Upper lobe of right lung (tissue), 1 donor: ENCODE data around the gene PRKCE. TPM values are rescaled to one million over a fixed set of nuclear protein-coding genes. Genes with fewer than 3 reads are reported as not detected.

ENCODE experiments used
- ATAC-seq: fragments of 200-7000 bp; cut with Tn5 transposase; one replicate; pipeline ENCODE4 v1.9.1; 2020; ENCODE audit warnings: mild to moderate bottlenecking, moderate library complexity
- DNase-seq: peaks from one replicate; pipeline ENCODE4 v3.0.0-alpha.2; 2020
- H3K27ac ChIP-seq: fragments of 200-600 bp; one replicate; pipeline ENCODE4 v1.8.0; 2022
- H3K27me3 ChIP-seq: fragments of 200-600 bp; one replicate; pipeline ENCODE4 v1.8.0; 2022; ENCODE audit warnings: mild to moderate bottlenecking
- H3K36me3 ChIP-seq: fragments of 200-600 bp; one replicate; pipeline ENCODE4 v1.8.0; 2022
- H3K4me1 ChIP-seq: fragments of 200-600 bp; one replicate; pipeline ENCODE4 v1.8.0; 2022
- H3K4me3 ChIP-seq: fragments of 200-600 bp; one replicate; pipeline ENCODE4 v1.8.0; 2022; ENCODE audit warnings: mild to moderate bottlenecking
- H3K9me3 ChIP-seq: fragments of 200-600 bp; one replicate; pipeline ENCODE4 v1.8.0; 2022
- intact Hi-C: fragments of 100-400 bp; cut with DNase I; formaldehyde crosslinking; loops from one replicate; pipeline ENCODE4 v1.11.0; 2022
- total RNA-seq: library from RNA; stranded (reverse); fragmentation: NEBNext Ultra II Directional; extraction: Animal tissue kit (Norgen Biotek cat#: 25700); gene quantifications from one replicate; pipeline ENCODE4 v1.2.1, GENCODE V29; 2021
- TF ChIP-seq, protein P1 (sequence below): fragments of 200-600 bp; IDR thresholded peaks from one replicate; pipeline ENCODE4 v1.8.0; 2022; ENCODE audit warnings: antibody characterized with exemption
- donor health status: DM: no; HTN: yes; CAD: no; lungs with severe emphysema.

PRKCE gene
- total RNA-seq, 1 donor from 2014 or later: 65.6 TPM

DNA sequence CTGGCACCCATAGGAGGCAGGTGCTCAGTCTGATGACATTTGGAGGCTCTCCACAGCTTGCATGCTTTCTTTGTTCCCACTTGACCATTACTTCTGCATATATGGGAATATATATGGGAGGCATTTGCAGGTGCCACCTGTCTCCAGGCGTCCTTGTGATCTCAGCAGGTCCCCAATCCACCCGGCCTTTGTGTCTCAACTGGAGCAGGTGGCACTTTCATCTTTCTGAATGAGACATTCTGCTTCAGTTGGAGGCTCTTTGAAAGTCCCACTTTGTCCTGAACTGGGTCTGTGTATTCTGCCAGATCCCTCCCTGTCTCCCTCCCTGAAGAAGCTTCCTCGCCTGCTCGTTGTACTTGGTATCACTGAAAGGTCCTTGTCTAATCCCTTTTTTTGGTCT, 327.6 kb downstream of the PRKCE start:
- Histone ChIP-seq H3K27ac (no peak overlapping the region), H3K36me3 (peaks cover 11% of the 10 kb centered on the region), H3K4me3 (no peak overlapping the region), H3K4me1 (no peaks in the 10 kb centered on the region), H3K9me3 (no peaks in the 10 kb centered on the region), H3K27me3 (no peaks in the 10 kb centered on the region)
- intact Hi-C loops: no loop called here
- DNase-seq (no peak), ATAC-seq (no peak)
- TF ChIP-seq, protein P1, sequence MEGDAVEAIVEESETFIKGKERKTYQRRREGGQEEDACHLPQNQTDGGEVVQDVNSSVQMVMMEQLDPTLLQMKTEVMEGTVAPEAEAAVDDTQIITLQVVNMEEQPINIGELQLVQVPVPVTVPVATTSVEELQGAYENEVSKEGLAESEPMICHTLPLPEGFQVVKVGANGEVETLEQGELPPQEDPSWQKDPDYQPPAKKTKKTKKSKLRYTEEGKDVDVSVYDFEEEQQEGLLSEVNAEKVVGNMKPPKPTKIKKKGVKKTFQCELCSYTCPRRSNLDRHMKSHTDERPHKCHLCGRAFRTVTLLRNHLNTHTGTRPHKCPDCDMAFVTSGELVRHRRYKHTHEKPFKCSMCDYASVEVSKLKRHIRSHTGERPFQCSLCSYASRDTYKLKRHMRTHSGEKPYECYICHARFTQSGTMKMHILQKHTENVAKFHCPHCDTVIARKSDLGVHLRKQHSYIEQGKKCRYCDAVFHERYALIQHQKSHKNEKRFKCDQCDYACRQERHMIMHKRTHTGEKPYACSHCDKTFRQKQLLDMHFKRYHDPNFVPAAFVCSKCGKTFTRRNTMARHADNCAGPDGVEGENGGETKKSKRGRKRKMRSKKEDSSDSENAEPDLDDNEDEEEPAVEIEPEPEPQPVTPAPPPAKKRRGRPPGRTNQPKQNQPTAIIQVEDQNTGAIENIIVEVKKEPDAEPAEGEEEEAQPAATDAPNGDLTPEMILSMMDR: no peak

DNA sequence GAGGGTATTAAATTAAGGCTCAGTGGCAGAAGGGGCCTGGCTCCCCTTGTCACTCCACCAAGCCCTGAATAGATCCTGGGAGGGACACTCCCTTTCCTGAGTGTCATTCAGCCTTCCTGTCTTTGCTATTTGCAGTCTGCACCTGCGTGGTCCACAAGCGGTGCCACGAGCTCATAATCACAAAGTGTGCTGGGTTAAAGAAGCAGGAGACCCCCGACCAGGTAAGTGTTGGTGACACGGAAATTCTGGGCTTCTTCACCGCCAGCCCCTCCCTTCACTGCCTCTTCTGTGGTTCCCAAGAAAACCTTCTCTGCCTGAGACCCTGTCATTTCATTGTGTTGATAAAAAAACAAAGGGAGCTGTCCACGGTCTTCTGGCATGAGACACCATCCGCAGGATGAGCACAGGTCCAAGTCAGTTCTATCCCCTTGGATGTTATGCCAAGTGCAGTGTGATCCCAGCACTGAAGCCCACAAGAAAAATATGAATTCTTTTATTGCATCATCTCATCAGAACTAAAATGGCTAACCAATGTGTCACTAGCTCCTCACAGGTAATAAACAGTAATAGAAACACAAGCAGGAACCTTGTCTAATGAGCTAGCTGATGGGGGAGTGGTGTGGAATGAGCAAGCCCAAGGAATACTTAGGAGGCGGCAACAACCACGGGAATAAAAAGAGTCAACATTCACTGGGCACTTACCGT, 328.8 kb downstream of the PRKCE start:
- no peak overlapping the region for H3K4me3 ChIP-seq
- no peaks in the 10 kb centered on the region for H3K9me3 ChIP-seq
- DNase-seq (no peak), ATAC-seq (no peak)
- H3K27me3 ChIP-seq: no peaks in the 10 kb centered on the region
- no peak overlapping the region for H3K27ac ChIP-seq
- H3K36me3 ChIP-seq: peaks cover 11% of the 10 kb centered on the region
- H3K4me1 ChIP-seq: no peaks in the 10 kb centered on the region
- TF ChIP-seq, protein P1: no peak
- intact Hi-C loops: no loop called here

DNA sequence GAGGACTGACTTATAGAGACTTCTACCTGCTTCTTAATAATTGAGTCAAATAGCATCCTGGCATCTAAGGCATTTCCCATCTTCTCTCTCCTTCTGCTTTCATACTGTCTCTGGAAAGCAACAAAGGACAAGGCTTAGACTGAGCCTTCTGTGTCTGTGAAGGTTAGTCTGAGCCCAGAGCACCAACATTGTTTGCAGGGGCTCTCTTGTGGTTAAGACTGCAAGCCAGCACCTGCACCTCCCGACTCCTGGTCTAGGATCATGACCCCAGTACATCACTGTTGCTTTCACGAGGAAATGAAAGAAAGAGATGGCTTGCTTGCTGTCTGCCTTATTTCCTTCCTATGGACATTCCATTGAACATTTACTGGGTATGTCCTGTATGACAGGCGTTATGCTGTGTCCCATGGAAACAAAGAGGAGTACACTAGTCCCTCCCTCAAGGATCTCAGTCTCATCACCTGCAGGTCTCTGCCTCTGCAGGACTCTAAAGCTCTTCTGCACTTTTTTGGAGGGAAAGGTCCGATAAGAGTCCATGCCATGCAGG, 330.0 kb downstream of the PRKCE start:
- H3K4me3 ChIP-seq: no peak overlapping the region
- no peaks in the 10 kb centered on the region for H3K27me3 ChIP-seq
- no peak for ATAC-seq
- TF ChIP-seq, protein P1: no peak
- peaks cover 2% of the 10 kb centered on the region for H3K4me1 ChIP-seq
- peaks cover 11% of the 10 kb centered on the region for H3K36me3 ChIP-seq
- DNase-seq: no peak
- H3K27ac ChIP-seq: no peak overlapping the region
- no peaks in the 10 kb centered on the region for H3K9me3 ChIP-seq
- intact Hi-C loops: no loop called here

DNA sequence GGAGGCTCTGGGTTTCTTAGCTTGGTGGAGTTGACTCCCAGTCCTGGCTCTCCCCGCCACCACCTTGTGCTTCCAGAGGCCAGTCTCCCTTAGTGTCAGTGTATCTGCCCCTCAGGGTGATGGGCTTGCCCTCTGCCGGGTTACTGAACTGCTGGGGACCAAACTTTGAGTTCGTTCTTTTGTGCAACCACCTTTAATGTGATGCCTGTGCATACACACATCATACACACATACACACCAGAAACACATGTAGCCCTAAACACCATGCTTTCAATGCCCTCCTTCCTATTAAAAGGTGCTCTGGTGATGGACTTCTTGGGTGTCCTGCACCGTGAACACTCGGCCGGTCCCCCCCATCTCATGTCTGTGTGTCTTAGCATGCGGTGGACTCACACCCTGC, 330.6 kb downstream of the PRKCE start:
- no peak for DNase-seq
- H3K27me3 ChIP-seq: no peaks in the 10 kb centered on the region
- ATAC-seq: no peak
- H3K9me3 ChIP-seq: no peaks in the 10 kb centered on the region
- TF ChIP-seq, protein P1: no peak
- H3K27ac ChIP-seq: no peak overlapping the region
- no peak overlapping the region for H3K4me3 ChIP-seq
- H3K36me3 ChIP-seq: peaks cover 11% of the 10 kb centered on the region
- intact Hi-C loops: no loop called here
- H3K4me1 ChIP-seq: peaks cover 8% of the 10 kb centered on the region

DNA sequence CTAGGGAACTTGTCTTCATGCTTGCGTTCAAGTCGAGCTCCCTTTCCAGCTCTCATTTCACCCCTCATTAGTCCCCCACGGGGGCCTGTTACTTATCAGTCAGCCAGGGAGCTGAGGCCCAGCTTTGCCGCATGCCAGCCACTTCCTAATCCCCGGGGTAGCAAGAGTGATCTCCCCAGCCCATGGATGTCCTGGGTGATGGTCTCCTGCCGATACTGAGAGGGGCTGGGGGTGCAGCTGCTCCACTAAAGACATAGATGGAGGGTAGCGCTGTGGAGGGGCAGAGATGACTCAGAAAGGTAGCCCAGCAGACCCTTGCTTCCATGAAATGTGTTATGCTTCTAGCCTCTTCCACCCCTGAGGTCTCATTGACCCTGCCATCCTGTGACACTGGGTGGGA, 331.7 kb downstream of the PRKCE start:
- no peak for ATAC-seq
- no peak for DNase-seq
- no peak overlapping the region for H3K4me3 ChIP-seq
- TF ChIP-seq, protein P1: no peak
- peaks cover 11% of the 10 kb centered on the region for H3K36me3 ChIP-seq
- peaks cover 8% of the 10 kb centered on the region for H3K4me1 ChIP-seq
- intact Hi-C loops: no loop called here
- no peak overlapping the region for H3K27ac ChIP-seq
- H3K27me3 ChIP-seq: no peaks in the 10 kb centered on the region
- H3K9me3 ChIP-seq: no peaks in the 10 kb centered on the region
